Activated naive CD4-positive, alpha-beta T cell treated with anti-CD3 and anti-CD28 coated beads, Interleukin-2, amount 10 ng/mL, durations not matched to agents 7 days and 5 days (primary cell): ENCODE data around the gene RPS15.
"Not testable (repeated sequence)": the region's sequence is repeated elsewhere in the genome, so short reads cannot be mapped to it uniquely, and the experiment has no call there.

Experiments
- CTCF ChIA-PET: fragments of 350-600 bp; sonication (Branson Sonifier 250); formaldehyde crosslinking; loops from one replicate; lab custom pipeline; 2021; ENCODE audit warnings: antibody characterized with exemption; lab: Charles Lee
- DNase-seq: peaks from one replicate; pipeline ENCODE4 v3.0.0-alpha.2; 2020
- H3K27ac Mint-ChIP-seq: one replicate; pipeline ENCODE4 v1.8.0; 2021; ENCODE audit warnings: mild to moderate bottlenecking, moderate library complexity, mixed read lengths
- H3K27me3 Mint-ChIP-seq: one replicate; pipeline ENCODE4 v1.8.0; 2021; ENCODE audit warnings: mild to moderate bottlenecking, mixed read lengths
- H3K36me3 Mint-ChIP-seq: one replicate; pipeline ENCODE4 v1.8.0; 2021; ENCODE audit warnings: mixed read lengths
- H3K4me1 Mint-ChIP-seq: one replicate; pipeline ENCODE4 v1.8.0; 2021; ENCODE audit warnings: mixed read lengths
- H3K4me3 Mint-ChIP-seq: one replicate; pipeline ENCODE4 v1.8.0; 2021; ENCODE audit warnings: mild to moderate bottlenecking, moderate library complexity, mixed read lengths
- H3K9me3 Mint-ChIP-seq: one replicate; pipeline ENCODE4 v1.8.0; 2021; ENCODE audit warnings: mixed read lengths

RPS15 gene

DNA sequence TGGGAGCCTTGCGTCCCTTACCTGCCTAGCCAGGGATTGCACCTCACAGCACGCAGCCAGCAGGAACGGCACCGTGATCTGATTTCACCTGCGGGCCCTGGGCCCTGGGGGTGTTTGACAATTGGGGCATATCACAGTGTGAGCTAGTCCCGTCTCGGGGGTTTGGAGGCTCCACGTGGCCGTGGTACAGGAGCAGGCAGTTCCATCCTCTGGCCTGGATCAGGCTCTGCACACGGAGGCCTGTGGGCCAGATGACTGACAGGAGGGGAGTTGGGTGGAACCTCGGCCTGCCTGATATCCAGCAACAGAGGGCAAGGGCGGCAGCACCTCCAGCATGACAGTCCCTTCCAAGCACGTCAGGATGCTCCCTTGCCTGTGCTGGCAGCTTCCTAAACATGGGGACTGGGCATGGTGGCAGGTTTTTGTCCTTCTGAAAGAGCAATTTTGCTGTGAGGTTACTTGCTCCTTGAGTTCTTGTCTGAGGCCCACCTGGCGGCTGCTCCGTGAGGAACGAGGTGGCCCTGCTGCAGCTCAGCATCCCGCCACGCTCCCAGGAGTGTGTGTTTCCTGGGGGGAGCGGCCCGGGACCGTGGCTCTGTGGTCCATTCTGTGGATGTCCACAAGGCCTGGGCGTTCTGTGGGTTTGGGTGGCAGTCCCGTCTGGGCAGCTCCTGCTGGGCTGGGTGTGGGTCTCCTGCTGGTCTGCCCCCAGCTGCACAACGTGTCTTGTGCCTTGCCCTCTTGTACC, 6.3 kb upstream of the RPS15 start:
- peaks cover 17% of the 10 kb centered on the region for H3K36me3 Mint-ChIP-seq
- no peak for DNase-seq
- no peaks in the 10 kb centered on the region for H3K27me3 Mint-ChIP-seq
- H3K27ac Mint-ChIP-seq: no peak overlapping the region
- H3K4me3 Mint-ChIP-seq: no peak overlapping the region
- no peaks in the 10 kb centered on the region for H3K9me3 Mint-ChIP-seq
- CTCF ChIA-PET: no interaction called here
- H3K4me1 Mint-ChIP-seq: no peaks in the 10 kb centered on the region

DNA sequence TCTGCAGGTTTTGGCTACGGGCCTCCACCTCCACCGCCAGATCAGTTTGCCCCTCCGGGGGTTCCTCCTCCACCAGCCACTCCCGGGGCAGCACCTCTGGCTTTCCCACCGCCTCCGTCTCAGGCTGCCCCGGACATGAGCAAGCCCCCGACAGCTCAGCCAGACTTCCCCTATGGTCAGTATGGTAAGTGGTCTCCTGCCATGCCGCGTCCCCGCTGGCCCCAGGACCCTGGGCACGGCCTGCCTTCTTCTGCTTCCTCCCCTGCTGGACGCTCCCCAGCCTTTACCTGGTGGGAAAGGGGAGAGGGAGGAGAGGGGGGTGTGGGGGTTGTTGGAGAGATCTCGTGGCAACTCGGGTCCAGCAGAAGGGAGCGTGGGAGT, 5.7 kb upstream of the RPS15 start:
- no peaks in the 10 kb centered on the region for H3K9me3 Mint-ChIP-seq
- H3K27ac Mint-ChIP-seq: no peak overlapping the region
- no peaks in the 10 kb centered on the region for H3K4me1 Mint-ChIP-seq
- H3K36me3 Mint-ChIP-seq: peaks cover 17% of the 10 kb centered on the region
- H3K4me3 Mint-ChIP-seq: no peak overlapping the region
- no peaks in the 10 kb centered on the region for H3K27me3 Mint-ChIP-seq
- CTCF ChIA-PET: no interaction called here
- DNase-seq: no peak

DNA sequence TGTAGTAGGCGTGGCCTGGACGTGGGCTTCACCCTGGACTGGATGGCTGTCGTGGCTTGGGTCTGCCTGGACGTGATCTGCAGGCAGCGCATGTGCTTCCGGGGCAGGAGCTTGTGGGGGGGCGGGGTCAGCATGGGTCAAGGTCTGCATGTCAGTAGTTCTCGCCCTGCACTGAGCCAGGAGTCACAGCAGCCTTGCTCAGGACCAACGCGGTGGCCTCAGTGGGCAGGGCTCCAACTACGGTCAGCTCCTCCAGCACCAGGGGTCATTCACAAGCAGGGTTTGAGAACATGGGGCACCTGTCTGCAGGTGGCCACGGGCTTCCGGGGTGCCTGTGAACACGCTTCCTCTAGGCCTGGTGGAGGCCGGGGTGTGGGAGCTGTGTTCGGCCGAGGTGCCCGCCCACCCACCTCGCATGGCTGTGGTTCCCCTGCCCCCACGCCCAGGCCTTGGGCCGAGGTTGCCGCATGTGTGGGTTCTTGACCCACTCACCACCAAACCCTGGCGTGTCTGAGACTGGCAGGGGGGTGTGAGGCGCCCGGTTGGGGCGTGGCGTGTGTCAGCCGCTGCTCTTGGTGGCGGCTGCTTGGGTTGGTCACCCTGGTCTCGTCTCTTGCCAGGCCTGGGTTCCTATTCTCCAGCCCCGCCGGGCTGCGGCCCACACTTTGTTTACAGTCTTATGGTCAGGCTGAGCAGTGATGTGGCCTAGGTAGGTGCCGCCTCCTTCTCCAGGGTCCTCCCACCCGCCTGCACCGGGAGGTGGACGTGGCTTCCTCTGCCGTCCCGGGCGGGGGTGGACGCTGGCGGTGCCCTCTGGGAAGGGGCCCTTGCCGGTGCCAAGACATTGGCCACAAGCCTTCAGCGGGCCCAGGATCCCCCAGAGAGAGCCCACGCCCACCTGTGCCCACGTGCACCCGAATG, 4.8 kb upstream of the RPS15 start:
- peaks cover 4% of the 10 kb centered on the region for H3K27me3 Mint-ChIP-seq
- no peaks in the 10 kb centered on the region for H3K9me3 Mint-ChIP-seq
- peaks cover 7% of the 10 kb centered on the region for H3K4me1 Mint-ChIP-seq
- peaks cover 20% of the 10 kb centered on the region for H3K36me3 Mint-ChIP-seq
- no peak overlapping the region for H3K27ac Mint-ChIP-seq
- CTCF ChIA-PET: no interaction called here
- H3K4me3 Mint-ChIP-seq: no peak overlapping the region
- DNase-seq: no peak

DNA sequence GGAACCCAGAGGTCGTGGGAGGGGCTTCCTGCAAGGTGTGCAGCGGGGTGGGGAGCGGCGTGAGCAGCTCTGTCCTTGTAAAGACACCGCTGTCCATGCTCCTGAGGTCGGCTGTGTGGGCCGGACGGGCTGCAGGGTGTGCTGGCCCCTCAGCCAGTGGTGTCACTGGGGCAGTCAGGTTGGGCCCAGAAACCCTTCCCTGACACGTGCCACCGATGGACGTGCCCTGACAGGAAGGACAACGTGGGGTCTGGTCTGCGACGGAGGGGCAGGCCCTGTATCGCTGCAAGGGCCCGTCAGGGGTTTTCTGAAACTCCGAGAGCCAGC, 4.2 kb upstream of the RPS15 start:
- no peak overlapping the region for H3K27ac Mint-ChIP-seq
- peaks cover 20% of the 10 kb centered on the region for H3K36me3 Mint-ChIP-seq
- CTCF ChIA-PET: no interaction called here

DNA sequence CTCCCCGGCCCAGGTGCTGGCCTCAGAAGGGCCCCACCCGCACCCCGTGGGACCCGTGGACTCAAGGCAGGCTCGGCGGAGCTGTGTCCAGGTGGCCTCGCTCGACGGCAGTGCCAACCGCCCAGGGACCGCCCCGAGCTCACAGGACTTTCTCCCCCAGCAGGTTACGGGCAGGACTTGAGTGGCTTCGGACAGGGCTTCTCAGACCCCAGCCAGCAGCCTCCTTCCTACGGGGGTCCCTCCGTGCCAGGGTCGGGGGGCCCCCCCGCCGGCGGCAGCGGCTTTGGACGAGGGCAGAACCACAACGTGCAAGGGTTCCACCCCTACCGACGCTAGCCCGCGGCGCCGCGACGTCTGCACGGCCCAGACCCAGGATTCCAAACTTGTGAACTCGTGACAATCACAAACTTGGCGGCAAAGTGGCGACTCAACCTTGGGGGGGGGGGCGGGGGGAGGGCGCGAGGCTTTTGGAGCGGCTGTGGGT, 3.6 kb upstream of the RPS15 start:
- no peak for DNase-seq
- peaks cover 9% of the 10 kb centered on the region for H3K4me1 Mint-ChIP-seq
- no peak overlapping the region for H3K27ac Mint-ChIP-seq
- peaks cover 24% of the 10 kb centered on the region for H3K36me3 Mint-ChIP-seq
- H3K27me3 Mint-ChIP-seq: peaks cover 5% of the 10 kb centered on the region
- H3K9me3 Mint-ChIP-seq: no peaks in the 10 kb centered on the region
- no peak overlapping the region for H3K4me3 Mint-ChIP-seq
- CTCF ChIA-PET: no interaction called here

More for the DNA sequence above, 4.2 kb upstream of the RPS15 start:
- no peaks in the 10 kb centered on the region for H3K9me3 Mint-ChIP-seq
- H3K27me3 Mint-ChIP-seq: peaks cover 5% of the 10 kb centered on the region
- peaks cover 7% of the 10 kb centered on the region for H3K4me1 Mint-ChIP-seq
- H3K4me3 Mint-ChIP-seq: no peak overlapping the region
- no peak for DNase-seq

DNA sequence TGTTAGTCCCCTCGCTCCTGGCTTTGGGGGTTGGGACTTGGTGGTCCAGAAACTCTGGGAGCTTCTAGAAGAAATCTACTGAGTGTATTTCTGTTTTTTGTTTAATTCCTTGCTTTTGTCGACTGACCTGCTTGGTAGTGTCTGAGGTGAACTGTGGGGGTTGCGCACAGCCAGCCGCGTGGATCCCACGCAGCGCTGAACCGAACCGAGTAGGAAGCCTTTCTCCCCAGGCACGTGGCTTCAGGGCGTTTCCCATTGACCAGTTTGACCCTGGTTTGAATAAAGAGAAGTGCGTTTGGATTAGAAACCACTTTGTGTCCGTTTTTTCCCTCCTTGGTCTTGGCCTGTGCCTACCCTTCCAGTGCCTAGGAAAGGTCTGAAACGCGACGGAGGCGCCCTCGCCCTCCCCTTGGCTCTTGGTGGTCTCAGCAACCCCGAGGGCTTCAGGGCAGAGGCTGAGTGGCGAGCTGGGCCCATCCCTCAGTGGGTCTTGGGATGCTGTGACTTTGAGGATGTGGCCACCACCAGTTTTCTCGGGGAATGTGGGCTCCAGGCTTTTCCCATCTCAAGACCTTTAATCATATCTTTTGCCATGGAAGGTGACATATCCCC, 2.7 kb upstream of the RPS15 start:
- no peak overlapping the region for H3K4me3 Mint-ChIP-seq
- H3K36me3 Mint-ChIP-seq: peaks cover 28% of the 10 kb centered on the region
- peaks cover 5% of the 10 kb centered on the region for H3K27me3 Mint-ChIP-seq
- peak overlapping the region; percentile 69 for H3K27ac Mint-ChIP-seq
- no peaks in the 10 kb centered on the region for H3K9me3 Mint-ChIP-seq
- CTCF ChIA-PET: interaction anchor here (0.6 kb wide), 1 partner anchor 59 kb away, joined by 3 read pairs; no protein-coding TSS in a partner anchor
- H3K4me1 Mint-ChIP-seq: peaks cover 17% of the 10 kb centered on the region
- no peak for DNase-seq

DNA sequence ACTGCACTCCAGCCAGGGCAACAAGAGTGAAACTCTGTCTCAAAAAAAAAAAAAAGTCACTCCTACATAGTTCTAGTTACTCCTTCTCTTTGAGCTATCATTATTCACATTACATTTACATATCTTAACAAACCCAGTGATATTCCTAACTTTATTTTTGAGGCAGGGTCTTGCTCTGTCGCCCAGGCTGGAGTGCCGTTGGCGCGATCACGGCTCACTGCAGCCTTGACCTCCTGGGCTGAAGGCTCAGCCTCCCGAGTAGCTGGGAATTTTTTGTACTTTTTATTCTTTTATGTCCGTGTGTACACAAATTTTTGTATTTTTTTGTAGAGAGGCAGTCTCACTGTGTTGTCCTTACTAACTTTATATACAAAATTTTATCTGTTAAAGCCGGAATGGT, 587 bp upstream of the RPS15 start:
- Mint-ChIP-seq H3K9me3 (no peaks in the 10 kb centered on the region), H3K27ac (peak overlapping the region; percentile 99), H3K4me3 (peak overlapping the region; percentile 97), H3K36me3 (peaks cover 40% of the 10 kb centered on the region), H3K4me1 (peaks cover 29% of the 10 kb centered on the region), H3K27me3 (peaks cover 5% of the 10 kb centered on the region)
- CTCF ChIA-PET: interaction anchor here (0.6 to 1.2 kb wide), 4 partner anchors 20 to 395 kb away, joined by 3 to 4 read pairs (median 4); no protein-coding TSS in a partner anchor
- DNase-seq: no peak

DNA sequence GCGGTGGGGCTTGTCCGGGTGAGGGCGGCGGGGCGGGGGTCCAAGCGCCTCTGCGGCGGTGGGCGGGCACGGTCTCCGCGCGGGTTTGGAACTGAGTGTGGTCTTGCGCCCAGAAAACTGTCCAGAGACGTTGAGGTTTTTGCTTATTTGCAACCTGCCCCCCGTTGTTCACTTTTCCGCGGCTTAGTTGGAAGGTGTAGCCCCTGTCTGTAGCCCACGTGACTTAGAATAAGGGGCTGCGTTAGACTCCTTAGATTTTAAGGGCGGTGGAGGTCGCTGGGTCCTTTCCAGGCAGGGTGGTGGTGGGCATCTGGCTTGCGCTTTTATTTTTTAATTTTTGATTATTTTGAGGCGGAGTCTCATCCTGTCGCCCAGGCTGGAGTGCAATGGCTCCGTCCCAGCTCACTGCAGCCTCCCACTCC, 748 bp downstream of the RPS15 start:
- Mint-ChIP-seq H3K27me3 (peaks cover 5% of the 10 kb centered on the region), H3K36me3 (peaks cover 44% of the 10 kb centered on the region), H3K27ac (peak overlapping the region; percentile 99), H3K4me1 (peaks cover 32% of the 10 kb centered on the region), H3K9me3 (no peaks in the 10 kb centered on the region), H3K4me3 (peak overlapping the region; percentile 97)
- CTCF ChIA-PET: interaction anchor here (0.7 kb wide), 1 partner anchor 251 kb away, joined by 3 read pairs; no protein-coding TSS in a partner anchor
- DNase-seq: no peak

DNA sequence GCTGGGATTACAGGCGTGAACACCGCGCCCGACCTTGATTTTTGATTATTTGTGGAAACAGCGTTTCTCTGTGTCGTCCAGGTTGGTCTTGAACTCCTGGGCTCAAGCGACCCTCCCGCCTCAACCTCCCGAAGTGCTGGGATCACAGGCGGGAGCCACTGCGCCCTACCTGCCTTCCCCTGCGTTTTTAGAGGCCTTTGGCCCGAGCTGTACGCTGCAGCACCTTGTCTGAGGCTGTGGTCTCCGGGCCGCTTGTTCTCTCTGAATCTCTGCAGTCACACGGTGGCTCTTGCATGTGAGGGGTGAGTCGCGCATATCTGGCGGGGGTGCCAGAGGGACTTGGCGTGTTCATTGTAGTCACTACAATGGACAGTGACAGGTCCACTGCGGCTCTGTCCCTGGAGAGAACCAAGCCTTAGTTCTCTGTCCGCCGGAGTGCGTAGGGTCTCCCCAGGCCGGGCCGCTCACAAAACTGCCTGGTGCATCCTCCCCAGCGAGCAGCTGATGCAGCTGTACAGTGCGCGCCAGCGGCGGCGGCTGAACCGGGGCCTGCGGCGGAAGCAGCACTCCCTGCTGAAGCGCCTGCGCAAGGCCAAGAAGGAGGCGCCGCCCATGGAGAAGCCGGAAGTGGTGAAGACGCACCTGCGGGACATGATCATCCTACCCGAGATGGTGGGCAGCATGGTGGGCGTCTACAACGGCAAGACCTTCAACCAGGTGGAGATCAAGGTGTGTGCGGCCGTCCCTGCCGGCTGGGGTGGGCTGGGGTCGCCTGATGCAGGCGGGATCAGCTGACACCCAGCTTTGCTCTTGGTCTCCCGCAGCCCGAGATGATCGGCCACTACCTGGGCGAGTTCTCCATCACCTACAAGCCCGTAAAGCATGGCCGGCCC, 1.6 kb downstream of the RPS15 start:
- CTCF ChIA-PET: interaction anchor here (0.7 to 1.0 kb wide), 2 partner anchors 16 to 250 kb away, joined by 3 read pairs; no protein-coding TSS in a partner anchor
- H3K36me3 Mint-ChIP-seq: peaks cover 44% of the 10 kb centered on the region
- H3K27ac Mint-ChIP-seq: peak overlapping the region; percentile 75

DNA sequence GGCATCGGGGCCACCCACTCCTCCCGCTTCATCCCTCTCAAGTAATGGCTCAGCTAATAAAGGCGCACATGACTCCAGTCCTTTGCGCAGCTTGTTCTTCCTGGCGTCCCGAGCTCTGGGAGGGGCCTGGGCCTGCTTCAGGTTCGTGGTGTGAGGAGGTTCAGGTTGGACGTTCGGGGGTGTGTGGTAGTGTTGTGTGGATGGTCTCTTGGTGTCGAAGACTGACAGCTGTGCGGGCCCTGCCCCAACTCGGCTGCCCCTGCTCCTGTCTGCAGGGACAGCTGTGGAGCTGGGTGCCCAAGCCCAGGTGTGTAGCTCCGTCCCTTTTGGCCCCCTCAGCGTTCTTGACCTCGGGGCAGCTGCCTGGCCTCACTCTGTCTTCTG, 2.2 kb downstream of the RPS15 start:
- CTCF ChIA-PET: interaction anchor here (1.0 kb wide), 1 partner anchor 15 kb away, joined by 3 read pairs; no protein-coding TSS in a partner anchor
- Mint-ChIP-seq H3K4me1 (peaks cover 45% of the 10 kb centered on the region), H3K4me3 (peak overlapping the region; percentile 97), H3K36me3 (peaks cover 41% of the 10 kb centered on the region), H3K27me3 (peaks cover 16% of the 10 kb centered on the region), H3K9me3 (no peaks in the 10 kb centered on the region), H3K27ac (no peak overlapping the region)
- no peak for DNase-seq

More for the DNA sequence above, 1.6 kb downstream of the RPS15 start:
- Mint-ChIP-seq H3K4me3 (peak overlapping the region; percentile 97), H3K4me1 (peaks cover 39% of the 10 kb centered on the region)
- not testable (repeated sequence) for H3K9me3 Mint-ChIP-seq, H3K27me3 Mint-ChIP-seq, DNase-seq

DNA sequence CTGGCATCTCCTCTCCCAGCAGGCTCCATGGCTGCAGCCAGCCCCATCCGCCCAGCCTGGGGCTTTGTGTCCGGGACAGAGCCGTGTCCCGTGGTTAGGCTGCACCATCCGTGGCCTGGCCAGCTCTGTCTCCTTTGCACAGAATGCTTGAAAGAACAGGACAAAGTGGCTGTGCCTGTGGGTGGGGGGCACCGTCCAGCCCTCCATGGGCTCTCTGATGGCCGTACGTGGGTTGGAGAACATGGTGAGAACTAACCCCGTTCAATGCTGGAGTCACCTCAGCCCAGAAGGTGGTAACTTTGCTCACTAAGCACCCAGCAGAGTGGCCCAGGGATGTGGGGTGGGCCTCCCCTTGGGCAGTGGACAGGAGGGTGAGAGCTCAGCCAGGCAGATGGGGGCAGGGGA, 2.8 kb downstream of the RPS15 start:
- peaks cover 21% of the 10 kb centered on the region for H3K27me3 Mint-ChIP-seq
- CTCF ChIA-PET: interaction anchor here (1.0 kb wide), 1 partner anchor 14 kb away, joined by 3 read pairs; no protein-coding TSS in a partner anchor
- H3K36me3 Mint-ChIP-seq: peaks cover 37% of the 10 kb centered on the region
- no peaks in the 10 kb centered on the region for H3K9me3 Mint-ChIP-seq
- peak overlapping the region; percentile 54 for H3K27ac Mint-ChIP-seq
- peaks cover 47% of the 10 kb centered on the region for H3K4me1 Mint-ChIP-seq
- H3K4me3 Mint-ChIP-seq: peak overlapping the region; percentile 97
- no peak for DNase-seq

DNA sequence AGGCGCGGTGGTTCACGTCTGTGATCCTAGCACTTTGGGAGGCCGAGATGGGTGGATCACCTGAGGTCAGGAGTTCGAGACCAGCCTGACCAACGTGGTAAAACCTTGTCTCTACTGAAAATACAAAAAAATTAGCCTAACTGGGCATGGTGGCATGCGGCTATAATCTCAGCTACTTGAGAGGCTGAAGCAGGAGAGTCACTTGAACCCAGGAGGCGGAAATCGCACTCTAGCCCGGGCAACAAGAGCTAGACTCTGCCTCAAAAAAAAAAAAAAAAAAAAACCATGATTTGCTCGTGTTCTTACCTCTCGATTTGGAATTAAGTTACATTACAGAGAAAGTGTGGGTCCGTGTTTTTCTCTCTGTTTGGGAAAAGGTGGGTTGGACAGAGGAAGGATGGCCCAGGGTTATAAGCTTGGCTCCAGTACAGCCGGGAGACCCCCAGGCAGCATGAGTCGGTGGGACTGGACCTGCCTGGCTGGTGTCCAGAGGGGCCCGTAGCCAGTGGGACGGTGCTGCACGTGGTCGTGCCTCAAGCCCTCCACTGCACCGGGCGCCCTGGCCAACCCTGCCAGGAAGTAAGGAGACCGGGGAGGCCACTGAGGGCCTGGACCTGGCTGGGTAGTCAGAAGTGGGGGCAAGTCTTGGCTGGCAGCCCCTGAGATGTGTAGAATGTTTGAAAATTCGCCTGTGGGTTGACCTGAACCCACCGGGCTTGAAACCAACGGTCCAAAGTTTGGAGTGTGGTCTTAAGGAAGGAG, 3.7 kb downstream of the RPS15 start:
- H3K4me3 Mint-ChIP-seq: no peak overlapping the region
- H3K4me1 Mint-ChIP-seq: peaks cover 47% of the 10 kb centered on the region
- H3K27me3 Mint-ChIP-seq: peaks cover 29% of the 10 kb centered on the region
- no peak for DNase-seq
- H3K27ac Mint-ChIP-seq: peak overlapping the region; percentile 33
- H3K9me3 Mint-ChIP-seq: no peaks in the 10 kb centered on the region
- peaks cover 37% of the 10 kb centered on the region for H3K36me3 Mint-ChIP-seq
- CTCF ChIA-PET: no interaction called here
